ENCODE data around the gene STPG2. TPM values are rescaled to one million over a fixed set of nuclear protein-coding genes. Genes with fewer than 3 reads are reported as not detected.

The STPG2 gene
- total RNA-seq, 2 donors from 2014 or later: 0.13 to 0.53 TPM

DNA sequence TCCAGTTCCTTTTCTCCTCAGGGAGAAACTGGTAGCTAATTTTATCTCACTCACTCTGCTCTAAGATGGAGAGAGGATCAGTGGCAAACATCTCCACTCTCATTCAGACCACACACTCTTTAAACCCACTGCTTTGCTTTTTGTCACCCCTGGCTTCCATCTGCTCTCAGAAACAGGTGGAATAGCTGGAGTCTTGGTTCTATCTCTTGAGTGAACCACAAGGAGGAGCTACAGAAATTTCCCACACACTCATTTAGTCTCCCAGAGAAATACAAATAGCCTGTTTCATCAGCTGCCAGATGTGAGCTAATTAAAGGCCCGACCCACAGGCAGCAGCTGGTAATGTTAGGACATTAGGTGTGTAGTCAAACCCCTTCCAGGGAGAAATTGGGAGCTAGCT lies 96.6 kb downstream of the STPG2 start:
- no peaks in the 10 kb centered on the region for H3K9me3 ChIP-seq (ENCODE audit: control insufficient read depth, low read length)
- Mint-ChIP-seq H3K4me1 (no peaks in the 10 kb centered on the region), H3K9me3 (no peaks in the 10 kb centered on the region), H3K27me3 (ENCODE audit: insufficient read depth) (no peaks in the 10 kb centered on the region), H3K27ac (peak overlapping the region; percentile 41), H3K36me3 (ENCODE audit: low read depth) (no peaks in the 10 kb centered on the region), H3K4me3 (no peak overlapping the region)
- 84% methylated on average over 1 of the region's 1 CpG; no CpG with 5 or more reads in 1 of the 2 experiments for WGBS, 2 experiments (ENCODE audit: insufficient coverage in 1 of 2, insufficient read length in 1 of 2)
- no peak overlapping the region for H3K27ac ChIP-seq (ENCODE audit: low read depth, low read length)
- TF ChIP-seq, protein P1, sequence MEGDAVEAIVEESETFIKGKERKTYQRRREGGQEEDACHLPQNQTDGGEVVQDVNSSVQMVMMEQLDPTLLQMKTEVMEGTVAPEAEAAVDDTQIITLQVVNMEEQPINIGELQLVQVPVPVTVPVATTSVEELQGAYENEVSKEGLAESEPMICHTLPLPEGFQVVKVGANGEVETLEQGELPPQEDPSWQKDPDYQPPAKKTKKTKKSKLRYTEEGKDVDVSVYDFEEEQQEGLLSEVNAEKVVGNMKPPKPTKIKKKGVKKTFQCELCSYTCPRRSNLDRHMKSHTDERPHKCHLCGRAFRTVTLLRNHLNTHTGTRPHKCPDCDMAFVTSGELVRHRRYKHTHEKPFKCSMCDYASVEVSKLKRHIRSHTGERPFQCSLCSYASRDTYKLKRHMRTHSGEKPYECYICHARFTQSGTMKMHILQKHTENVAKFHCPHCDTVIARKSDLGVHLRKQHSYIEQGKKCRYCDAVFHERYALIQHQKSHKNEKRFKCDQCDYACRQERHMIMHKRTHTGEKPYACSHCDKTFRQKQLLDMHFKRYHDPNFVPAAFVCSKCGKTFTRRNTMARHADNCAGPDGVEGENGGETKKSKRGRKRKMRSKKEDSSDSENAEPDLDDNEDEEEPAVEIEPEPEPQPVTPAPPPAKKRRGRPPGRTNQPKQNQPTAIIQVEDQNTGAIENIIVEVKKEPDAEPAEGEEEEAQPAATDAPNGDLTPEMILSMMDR (conservative IDR thresholded peaks at IDR 0.05): peak; percentile 60
- H3K9ac ChIP-seq (ENCODE audit: extremely low read depth, low read length, poor library complexity, severe bottlenecking): no peak overlapping the region
- no peaks in the 10 kb centered on the region for H3K36me3 ChIP-seq (ENCODE audit: control insufficient read depth, insufficient read depth, low read length)
- peak; percentile 62 for DNase-seq
- H3K27me3 ChIP-seq (ENCODE audit: control insufficient read depth, insufficient read depth, low read length, poor library complexity, severe bottlenecking): no peaks in the 10 kb centered on the region
- no peak overlapping the region for H3K4me3 ChIP-seq (ENCODE audit: low read length)
- H3K4me1 ChIP-seq (ENCODE audit: control insufficient read depth, insufficient read depth, low read length): no peaks in the 10 kb centered on the region

DNA sequence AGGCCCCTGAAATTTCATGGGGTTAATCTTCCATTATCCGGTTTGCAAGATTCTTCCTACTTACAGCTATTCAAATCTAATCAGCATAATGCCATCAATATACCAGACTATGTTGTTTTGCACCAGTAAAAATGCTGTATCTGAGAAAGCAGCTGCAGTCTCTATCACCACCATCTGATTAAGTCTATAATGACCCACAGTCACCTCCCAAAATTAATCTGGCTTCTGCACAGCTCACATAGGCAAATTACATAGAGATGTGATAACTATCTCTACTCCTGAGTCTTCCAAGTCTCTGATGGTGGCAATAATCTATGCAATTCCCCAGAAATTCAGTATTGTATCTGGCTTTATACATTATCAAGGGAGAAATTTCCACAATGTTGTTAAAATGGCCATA lies 113.2 kb downstream of the STPG2 start:
- DNase-seq: no peak
- Histone ChIP-seq H3K36me3 (ENCODE audit: control insufficient read depth, insufficient read depth, low read length) (no peaks in the 10 kb centered on the region), H3K27me3 (ENCODE audit: control insufficient read depth, insufficient read depth, low read length, poor library complexity, severe bottlenecking) (no peaks in the 10 kb centered on the region), H3K4me3 (ENCODE audit: low read length) (no peak overlapping the region), H3K9me3 (ENCODE audit: control insufficient read depth, low read length) (no peaks in the 10 kb centered on the region), H3K4me1 (ENCODE audit: control insufficient read depth, insufficient read depth, low read length) (no peaks in the 10 kb centered on the region), H3K27ac (ENCODE audit: low read depth, low read length) (no peak overlapping the region), H3K9ac (ENCODE audit: extremely low read depth, low read length, poor library complexity, severe bottlenecking) (no peak overlapping the region)
- H3K27me3 Mint-ChIP-seq (ENCODE audit: insufficient read depth): no peaks in the 10 kb centered on the region
- H3K4me3 Mint-ChIP-seq: no peak overlapping the region
- peaks cover 8% of the 10 kb centered on the region for H3K9me3 Mint-ChIP-seq
- no peaks in the 10 kb centered on the region for H3K36me3 Mint-ChIP-seq (ENCODE audit: low read depth)
- no peak overlapping the region for H3K27ac Mint-ChIP-seq
- 91 to 100% methylated on average over 1 of the region's 1 CpG for WGBS, 2 experiments (ENCODE audit: insufficient coverage in 1 of 2, insufficient read length in 1 of 2)
- no peaks in the 10 kb centered on the region for H3K4me1 Mint-ChIP-seq
- TF ChIP-seq, protein P1 (conservative IDR thresholded peaks at IDR 0.05): no peak

DNA sequence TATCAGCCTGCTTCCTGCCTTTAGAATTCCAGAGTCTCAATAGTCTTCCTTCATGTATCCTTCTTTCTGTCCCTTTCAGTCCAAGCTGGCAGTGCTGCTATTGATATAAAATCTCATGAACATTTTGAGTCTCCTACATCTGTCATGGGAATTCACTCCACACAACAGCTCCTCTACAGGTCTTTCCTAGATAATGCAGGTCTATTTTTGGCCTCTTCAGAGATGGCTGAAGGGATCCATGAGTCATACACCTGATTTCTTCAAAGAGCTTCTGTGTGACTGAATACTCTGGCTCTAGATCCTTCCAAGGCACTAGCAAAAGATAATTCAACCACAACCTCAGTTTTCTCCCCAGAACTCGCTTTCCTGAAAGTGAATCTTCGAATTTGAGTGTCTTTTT lies 115.4 kb downstream of the STPG2 start:
- H3K27me3 ChIP-seq (ENCODE audit: control insufficient read depth, insufficient read depth, low read length, poor library complexity, severe bottlenecking): no peaks in the 10 kb centered on the region
- H3K27me3 Mint-ChIP-seq (ENCODE audit: insufficient read depth): no peaks in the 10 kb centered on the region

More for the DNA sequence above, 115.4 kb downstream of the STPG2 start:
- peak; percentile 42 for DNase-seq
- Mint-ChIP-seq H3K4me3 (no peak overlapping the region), H3K9me3 (peaks cover 22% of the 10 kb centered on the region), H3K36me3 (ENCODE audit: low read depth) (no peaks in the 10 kb centered on the region), H3K4me1 (no peaks in the 10 kb centered on the region), H3K27ac (no peak overlapping the region)
- 71 to 83% methylated on average over 2 of the region's 2 CpGs for WGBS, 2 experiments (ENCODE audit: insufficient coverage in 1 of 2, insufficient read length in 1 of 2)
- no peak overlapping the region for H3K9ac ChIP-seq (ENCODE audit: extremely low read depth, low read length, poor library complexity, severe bottlenecking)
- H3K4me3 ChIP-seq (ENCODE audit: low read length): no peak overlapping the region
- no peaks in the 10 kb centered on the region for H3K36me3 ChIP-seq (ENCODE audit: control insufficient read depth, insufficient read depth, low read length)
- H3K9me3 ChIP-seq (ENCODE audit: control insufficient read depth, low read length): peaks cover 4% of the 10 kb centered on the region
- TF ChIP-seq, protein P1 (conservative IDR thresholded peaks at IDR 0.05): peak; percentile 68
- no peaks in the 10 kb centered on the region for H3K4me1 ChIP-seq (ENCODE audit: control insufficient read depth, insufficient read depth, low read length)
- no peak overlapping the region for H3K27ac ChIP-seq (ENCODE audit: low read depth, low read length)
